ENCODE data around the gene DTX3L.
"Not testable (repeated sequence)": the region's sequence is repeated elsewhere in the genome, so short reads cannot be mapped to it uniquely, and the experiment has no call there.

DTX3L gene

DNA sequence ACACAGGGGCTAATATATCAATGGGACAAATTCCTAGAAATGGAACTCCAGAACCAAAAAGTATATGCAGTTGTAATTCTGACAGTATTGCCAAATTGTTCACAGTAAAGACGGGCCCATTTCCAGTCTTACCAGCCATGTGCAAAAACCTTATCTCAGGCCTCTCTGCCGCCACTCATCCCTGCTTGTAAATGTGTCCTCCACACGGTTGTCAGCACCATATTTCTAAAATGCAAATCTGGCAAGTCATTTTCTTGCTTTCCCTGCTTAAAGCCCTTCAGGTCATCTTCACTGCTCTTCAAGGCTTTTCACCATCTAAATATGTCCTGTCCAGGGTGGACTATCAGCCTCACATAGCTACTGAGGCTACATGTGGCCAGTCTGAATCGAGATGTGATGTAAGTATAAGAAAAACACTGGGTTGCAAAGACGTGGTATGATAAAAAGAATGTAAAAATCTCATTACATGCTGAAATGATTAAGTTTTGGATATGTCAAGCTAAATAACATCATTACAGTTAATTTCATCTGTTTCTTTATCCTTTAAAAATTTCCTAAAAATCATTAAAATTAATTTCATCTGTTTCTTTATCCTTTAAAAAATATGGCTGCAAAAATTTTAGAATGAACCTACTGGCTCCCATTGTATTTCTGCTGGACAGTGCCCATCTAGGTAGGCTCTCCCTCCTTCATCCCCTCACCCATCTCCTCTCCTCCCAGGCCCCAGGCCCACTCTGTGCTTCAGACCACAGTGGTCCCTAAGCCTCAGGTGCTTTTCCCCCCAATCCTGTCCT, 1.0 kb upstream of the DTX3L start:
- FAIRE-seq = no peak

DNA sequence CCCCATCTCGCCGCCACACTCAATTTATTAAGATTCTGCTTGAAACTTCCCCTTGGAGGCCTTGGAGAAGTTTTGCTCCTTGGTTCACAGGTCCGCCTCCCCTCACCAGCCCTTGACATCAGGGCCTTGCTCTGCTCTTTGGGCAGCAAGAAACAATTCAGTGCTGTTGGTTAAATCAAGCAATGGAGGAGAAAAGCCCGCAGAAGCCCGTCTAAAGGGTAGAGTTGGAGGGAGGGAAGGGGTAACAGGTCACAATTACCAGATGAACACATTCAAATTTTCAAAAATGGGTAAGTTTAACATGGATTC, 467 bp upstream of the DTX3L start:
- FAIRE-seq = no peak

GRCh38 chr3:122568131-122568530, 4.0 kb downstream of the DTX3L start:
- FAIRE-seq = not testable (repeated sequence)

DNA sequence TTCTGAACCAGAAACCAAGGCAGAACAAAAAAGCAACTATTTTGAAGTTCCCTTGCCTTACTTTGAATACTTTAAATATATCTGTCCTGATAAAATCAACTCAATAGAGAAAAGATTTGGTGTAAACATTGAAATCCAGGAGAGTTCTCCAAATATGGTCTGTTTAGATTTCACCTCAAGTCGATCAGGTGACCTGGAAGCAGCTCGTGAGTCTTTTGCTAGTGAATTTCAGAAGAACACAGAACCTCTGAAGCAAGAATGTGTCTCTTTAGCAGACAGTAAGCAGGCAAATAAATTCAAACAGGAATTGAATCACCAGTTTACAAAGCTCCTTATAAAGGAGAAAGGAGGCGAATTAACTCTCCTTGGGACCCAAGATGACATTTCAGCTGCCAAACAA, 4.6 kb downstream of the DTX3L start:
- no peak for FAIRE-seq

- no peak for FAIRE-seq
These were observed 8.8 kb downstream of the DTX3L start for GRCh38 chr3:122572940-122573412.

GRCh38 chr3:122576174-122576940, 12.2 kb downstream of the DTX3L start:
- FAIRE-seq = no peak

DNA sequence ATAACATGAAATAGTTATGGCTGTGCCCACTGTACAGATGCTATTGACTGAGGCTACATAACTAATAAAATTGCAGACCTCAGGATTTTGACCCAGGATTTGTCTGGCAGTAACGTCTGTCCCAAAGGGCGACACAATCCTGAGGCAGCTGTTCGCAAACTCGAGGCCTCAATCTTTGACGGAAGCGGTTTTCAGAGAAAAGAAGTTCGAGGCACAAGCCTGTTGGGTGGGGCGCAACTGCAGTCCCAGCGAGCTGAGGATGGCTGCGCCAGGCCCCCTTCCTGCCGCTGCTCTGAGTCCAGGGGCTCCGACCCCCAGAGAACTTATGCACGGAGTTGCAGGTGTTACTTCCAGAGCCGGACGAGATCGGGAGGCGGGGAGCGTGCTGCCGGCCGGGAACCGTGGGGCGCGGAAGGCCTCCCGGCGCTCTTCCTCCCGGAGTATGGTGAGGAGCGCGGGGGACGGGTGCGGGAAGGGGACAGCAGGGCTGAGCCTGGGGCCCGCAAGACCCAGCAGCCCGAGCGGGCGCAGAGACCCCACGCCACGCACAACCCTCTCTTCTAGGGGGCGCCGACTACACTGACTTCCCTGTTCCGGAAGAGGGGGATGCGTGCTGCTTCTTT, 13.4 kb downstream of the DTX3L start, which contains the start of gene PARP15:
TSS of gene PARP15 (plus strand) at position 242 of the 623 bp plus-strand sequence. CDS start at position 260, 18 bp downstream.
- FAIRE-seq = no peak

DNA sequence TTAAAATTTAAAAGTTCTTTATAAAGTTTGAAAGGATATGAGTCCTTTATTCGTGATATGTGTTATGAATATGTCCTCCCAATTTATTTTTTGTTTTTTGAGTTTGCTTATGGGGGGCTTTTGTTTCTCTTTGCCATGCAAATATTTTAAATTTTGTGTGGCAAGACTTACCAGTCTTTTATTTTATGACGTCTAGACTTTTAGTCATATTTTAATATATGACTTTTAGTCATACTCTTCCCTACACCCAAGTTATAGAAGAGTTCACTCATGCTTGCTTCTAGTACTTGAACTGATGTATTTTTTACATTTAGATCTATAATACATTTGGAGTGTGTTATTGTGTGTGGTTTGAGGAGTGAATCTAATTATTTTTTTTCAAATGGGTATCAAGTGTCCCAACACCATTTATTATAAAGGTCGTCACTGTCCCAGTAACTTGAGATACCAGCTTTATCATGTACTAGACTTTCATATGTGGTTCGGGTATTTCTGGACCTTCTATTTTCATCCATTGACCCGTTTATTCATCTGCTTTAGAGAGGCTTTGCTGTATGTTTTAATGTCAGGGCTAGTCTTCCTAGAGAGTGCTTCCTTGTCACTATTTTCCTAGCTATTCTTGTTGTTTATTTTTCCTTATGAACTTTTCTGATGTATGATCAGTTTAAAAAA, 14.1 kb downstream of the DTX3L start:
- FAIRE-seq = no peak

DNA sequence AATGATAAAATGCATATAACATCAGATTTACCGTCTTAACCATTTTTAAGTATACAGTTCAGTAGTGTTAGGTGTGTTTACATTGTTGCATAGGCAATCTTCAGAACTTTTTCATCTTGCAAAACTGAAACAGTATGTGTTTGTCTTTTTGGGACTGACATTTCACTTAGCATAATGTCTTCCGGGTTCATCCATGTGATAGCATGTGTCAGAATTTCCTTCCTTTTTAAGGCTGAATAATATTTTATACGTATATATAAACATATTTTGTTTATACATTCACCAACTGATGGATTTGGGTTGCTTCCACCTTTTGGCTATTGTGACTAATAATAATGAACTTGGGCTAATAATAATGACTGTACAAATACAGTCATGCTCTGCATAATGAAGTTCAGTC, 16.3 kb downstream of the DTX3L start:
- FAIRE-seq = no peak

GRCh38 chr3:122581622-122582021, 17.5 kb downstream of the DTX3L start:
- FAIRE-seq = no peak

- FAIRE-seq = no peak
These were observed 18.3 kb downstream of the DTX3L start for GRCh38 chr3:122582390-122582789.

GRCh38 chr3:122586098-122586497, 22.0 kb downstream of the DTX3L start:
- FAIRE-seq = no peak

- no peak for FAIRE-seq
These were observed 22.8 kb downstream of the DTX3L start for GRCh38 chr3:122586773-122587485.

GRCh38 chr3:122587572-122587971, 23.4 kb downstream of the DTX3L start:
- no peak for FAIRE-seq

DNA sequence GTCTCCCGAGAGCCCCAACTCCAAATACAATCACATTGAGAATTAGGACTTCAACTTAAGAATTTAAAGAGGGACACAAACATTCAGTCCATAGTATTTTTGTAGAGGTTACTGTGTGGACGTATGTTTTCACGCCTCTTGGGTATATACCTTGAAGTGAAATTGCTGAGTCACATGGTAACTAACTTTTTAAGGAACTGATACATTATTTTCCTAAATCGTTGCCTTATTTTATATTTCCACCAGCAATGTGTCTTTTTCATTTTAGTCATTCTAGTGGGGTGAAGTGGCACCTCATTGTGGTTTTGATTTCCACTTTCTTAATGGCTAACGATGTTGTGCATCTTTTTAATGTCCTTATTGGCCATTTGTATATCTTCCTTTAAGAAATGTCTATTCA, 25.2 kb downstream of the DTX3L start:
- no peak for FAIRE-seq

DNA sequence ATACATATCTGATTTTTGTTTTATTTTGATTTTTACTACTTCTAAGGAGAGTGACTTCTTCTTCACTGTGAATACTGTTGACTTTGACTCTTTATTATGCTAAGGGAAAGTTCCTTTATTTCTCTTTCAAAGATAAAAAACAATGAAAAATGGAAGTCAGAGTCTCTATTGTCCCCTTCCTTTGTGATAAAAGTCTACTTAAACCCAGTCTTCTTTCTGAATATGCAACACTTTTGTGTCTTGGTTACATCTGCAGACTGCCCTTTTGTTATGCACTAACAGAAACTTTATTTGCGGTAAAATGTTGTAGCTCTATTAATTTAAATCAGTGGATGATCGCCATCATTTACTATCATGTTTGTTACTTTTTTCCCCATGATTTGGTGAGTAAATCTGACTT, 26.5 kb downstream of the DTX3L start:
- no peak for FAIRE-seq

DNA sequence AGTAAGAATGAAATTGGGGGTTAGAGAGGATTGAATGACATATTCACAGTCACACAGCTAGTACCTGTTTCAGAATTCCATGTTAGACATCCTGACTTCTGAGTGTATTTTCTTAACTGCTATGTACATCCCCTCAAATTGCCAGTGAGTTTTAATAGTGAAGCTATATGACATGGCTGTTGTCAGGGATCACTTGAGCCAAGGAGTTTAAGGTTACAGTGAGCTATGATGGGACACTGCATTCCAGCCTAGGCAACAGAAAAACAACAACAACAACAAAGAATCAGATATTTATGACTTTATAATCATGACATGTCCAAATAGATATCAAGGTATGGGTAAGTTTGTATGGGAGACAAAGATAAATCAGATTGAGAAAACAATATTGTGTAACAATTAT, 29.9 kb downstream of the DTX3L start:
- FAIRE-seq = no peak

DNA sequence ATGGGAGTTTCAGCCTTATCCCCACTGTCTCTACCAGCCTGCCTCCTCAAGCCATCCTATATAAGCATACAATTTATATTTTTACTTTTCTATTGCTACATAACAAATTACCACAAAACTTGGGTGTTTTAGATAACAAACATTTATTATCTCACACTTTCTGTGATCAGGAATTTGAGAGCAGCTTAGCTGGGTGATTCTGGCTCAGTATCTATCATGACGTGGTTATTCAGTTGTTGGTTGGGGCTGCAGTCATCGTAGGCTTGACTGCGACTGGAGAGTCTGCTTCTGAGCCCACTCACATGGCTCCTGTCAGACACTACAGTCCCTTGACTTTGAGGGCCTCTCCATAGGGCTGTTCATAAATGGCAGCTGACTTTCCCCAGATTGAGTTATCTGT, 34.0 kb downstream of the DTX3L start:
- FAIRE-seq = no peak

DNA sequence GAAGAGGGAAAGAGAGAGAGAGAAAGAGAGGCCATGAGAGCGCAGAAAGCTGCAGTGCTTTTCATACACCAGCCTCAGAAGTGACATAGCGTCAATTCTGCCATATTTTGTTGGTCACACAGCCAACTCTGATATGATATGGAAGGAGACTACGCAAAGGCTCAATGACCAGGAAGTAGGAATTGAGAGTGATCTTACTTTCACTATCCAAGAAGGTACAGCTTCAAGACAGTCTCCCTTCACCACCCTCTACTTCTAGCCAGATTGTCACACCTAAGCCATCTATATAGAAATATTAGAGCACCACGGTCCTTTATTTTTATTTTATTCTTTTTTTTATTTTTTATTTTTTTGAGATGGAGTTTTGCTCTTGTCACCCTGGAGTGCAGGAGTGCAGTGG, 34.4 kb downstream of the DTX3L start:
- no peak for FAIRE-seq

GRCh38 chr3:122602011-122602710, 38.0 kb downstream of the DTX3L start:
- FAIRE-seq = no peak

DNA sequence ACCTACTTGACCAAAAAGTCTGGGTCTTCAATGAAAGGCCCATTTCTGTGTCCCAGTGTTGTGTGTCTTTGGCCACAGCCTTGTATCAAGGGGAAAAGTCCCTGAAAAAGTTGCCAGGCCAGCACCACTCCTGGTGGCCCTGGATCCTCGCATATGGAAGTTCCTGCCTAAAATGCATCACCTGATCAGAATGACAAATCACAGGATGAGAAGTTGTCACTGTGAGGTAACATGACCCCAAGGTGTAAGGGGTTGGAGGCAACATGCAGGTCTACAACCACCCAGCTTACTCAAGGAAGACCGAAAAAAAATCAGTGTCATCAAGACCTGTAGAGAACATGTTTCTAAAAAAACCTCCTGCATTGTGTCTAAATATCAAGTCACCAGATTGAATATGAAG, 38.9 kb downstream of the DTX3L start:
- FAIRE-seq = no peak

- no peak for FAIRE-seq
These were observed 42.2 kb downstream of the DTX3L start for GRCh38 chr3:122606330-122606729.
